GM12864 (cell line): ENCODE measurements around the gene CLDN3.
"Not testable (repeated sequence)": the region's sequence is repeated elsewhere in the genome, so short reads cannot be mapped to it uniquely, and the experiment has no call there.

Experiments used
- DNase-seq: peaks from one replicate; pipeline ENCODE4 v3.0.0-alpha.2; 2011; ENCODE audit warnings: low read depth
- H3K4me3 ChIP-seq: 2 replicates; pipeline ENCODE4 v1.5.1; 2011; ENCODE audit warnings: mild to moderate bottlenecking, low read depth, low read length, control low read depth
- CTCF ChIP-seq: IDR thresholded peaks from 2 replicates; pipeline ENCODE4 v1.5.1; 2011; ENCODE audit warnings: low read depth, mild to moderate bottlenecking, moderate library complexity, low read length, control low read depth, inconsistent platforms; ENCODE audit errors: missing control alignments

Gene CLDN3

GRCh38 chr7:73723813-73724212 lies 46.3 kb downstream of the CLDN3 start:
- TF ChIP-seq CTCF: no peak
- DNase-seq: no peak
- no peak overlapping the region for H3K4me3 ChIP-seq

GRCh38 chr7:73722785-73723184 lies 47.3 kb downstream of the CLDN3 start:
- DNase-seq: no peak
- no peak for TF ChIP-seq CTCF
- H3K4me3 ChIP-seq: no peak overlapping the region

GRCh38 chr7:73722182-73722581 lies 47.9 kb downstream of the CLDN3 start:
- H3K4me3 ChIP-seq, DNase-seq: not testable (repeated sequence)

GRCh38 chr7:73721377-73721817 lies 48.7 kb downstream of the CLDN3 start:
- no peak overlapping the region for H3K4me3 ChIP-seq
- DNase-seq: no peak
- no peak for TF ChIP-seq CTCF

GRCh38 chr7:73720443-73720842 lies 49.6 kb downstream of the CLDN3 start:
- H3K4me3 ChIP-seq, DNase-seq: not testable (repeated sequence)

GRCh38 chr7:73719806-73720169 lies 50.3 kb downstream of the CLDN3 start:
- H3K4me3 ChIP-seq: peak overlapping the region; percentile 35; the same call in 1 of the 2 replicates
- DNase-seq: no peak
- no peak for TF ChIP-seq CTCF
